GM23338 (cell line): ENCODE data around the gene GPC5. TPM values are rescaled to one million over a fixed set of nuclear protein-coding genes. Genes with fewer than 3 reads are reported as not detected.

Source experiments
- ATAC-seq: fragments of 200-7000 bp; cut with Tn5 transposase; 3 replicates; pipeline ENCODE4 v1.9.1; 2020
- DNase-seq: peaks from one replicate; pipeline ENCODE4 v3.0.0-alpha.2; 2015; ENCODE audit warnings: low spot score
- H2AFZ ChIP-seq: fragments of 200-600 bp; sonication (generic); 2 replicates; pipeline ENCODE4 v1.8.0; 2016; ENCODE audit warnings: antibody characterized with exemption, mild to moderate bottlenecking, moderate library complexity
- H3F3A ChIP-seq: fragments of 200-600 bp; sonication (generic); replicated peaks from 2 replicates; pipeline ENCODE4 v1.8.0; 2017; ENCODE audit warnings: antibody characterized with exemption, mixed run types, low read depth
- H3K27ac ChIP-seq: fragments of 200-600 bp; sonication (generic); 2 replicates; pipeline ENCODE4 v1.6.1; 2016; ENCODE audit warnings: low read depth
- H3K27me3 ChIP-seq: fragments of 200-600 bp; sonication (generic); 2 replicates; pipeline ENCODE4 v1.8.0; 2016; ENCODE audit warnings: mild to moderate bottlenecking, mixed run types, moderate library complexity; ENCODE audit not compliant: insufficient read depth
- H3K36me3 ChIP-seq: fragments of 200-600 bp; sonication (generic); 2 replicates; pipeline ENCODE4 v1.8.0; 2016; ENCODE audit warnings: mild to moderate bottlenecking; ENCODE audit not compliant: insufficient read depth
- H3K4me1 ChIP-seq: fragments of 200-600 bp; sonication (generic); 2 replicates; pipeline ENCODE4 v1.8.0; 2016; ENCODE audit warnings: mild to moderate bottlenecking, moderate library complexity; ENCODE audit not compliant: insufficient read depth
- H3K4me2 ChIP-seq: fragments of 200-600 bp; sonication (generic); 2 replicates; pipeline ENCODE4 v1.7.1; 2017; ENCODE audit warnings: mixed run types
- H3K4me3 ChIP-seq: fragments of 200-600 bp; sonication (generic); 2 replicates; pipeline ENCODE4 v1.6.1; 2016; ENCODE audit warnings: mixed run types
- H3K79me2 ChIP-seq: fragments of 200-600 bp; sonication (generic); replicated peaks from 2 replicates; pipeline ENCODE4 v1.8.0; 2017; ENCODE audit warnings: mild to moderate bottlenecking; ENCODE audit not compliant: insufficient read depth
- H3K9me2 ChIP-seq: fragments of 200-600 bp; sonication (generic); 2 replicates; pipeline ENCODE4 v1.8.0; 2017; ENCODE audit not compliant: insufficient read depth
- H4K20me1 ChIP-seq: fragments of 200-600 bp; sonication (generic); replicated peaks from 2 replicates; pipeline ENCODE4 v1.8.0; 2017; ENCODE audit warnings: mild to moderate bottlenecking; ENCODE audit not compliant: insufficient read depth
- H3K27ac Mint-ChIP-seq: 2 replicates; pipeline ENCODE4 v1.8.0; 2020; ENCODE audit warnings: inconsistent platforms, mild to moderate bottlenecking, moderate library complexity, mixed read lengths
- H3K27me3 Mint-ChIP-seq: 3 replicates; pipeline ENCODE4 v1.8.0; 2022; ENCODE audit warnings: low read depth, mild to moderate bottlenecking, moderate library complexity, mixed read lengths, inconsistent platforms; ENCODE audit not compliant: insufficient read depth, poor library complexity
- H3K36me3 Mint-ChIP-seq: 3 replicates; pipeline ENCODE4 v1.8.0; 2021; ENCODE audit warnings: low read depth, mild to moderate bottlenecking, inconsistent platforms, moderate library complexity, mixed read lengths
- H3K4me1 Mint-ChIP-seq: 3 replicates; pipeline ENCODE4 v1.8.0; 2020; ENCODE audit warnings: mild to moderate bottlenecking, inconsistent platforms, mixed read lengths
- H3K4me3 Mint-ChIP-seq: 3 replicates; pipeline ENCODE4 v1.8.0; 2021; ENCODE audit warnings: moderate library complexity, mild to moderate bottlenecking, inconsistent platforms, mixed read lengths
- H3K9me3 Mint-ChIP-seq: 3 replicates; pipeline ENCODE4 v1.8.0; 2020; ENCODE audit warnings: moderate library complexity, mild to moderate bottlenecking, inconsistent platforms, mixed read lengths
- CREB1 ChIP-seq: fragments of 250-450 bp; sonication (Bioruptor Pico); IDR thresholded peaks from 2 replicates; pipeline ENCODE4 v1.5.0; 2020; ENCODE audit warnings: low read depth, mild to moderate bottlenecking, moderate library complexity
- EZH2 ChIP-seq: fragments of 200-600 bp; sonication (generic); IDR thresholded peaks from one replicate; pipeline ENCODE4 v1.8.0; 2017; ENCODE audit warnings: antibody characterized with exemption, mild to moderate bottlenecking, low read depth; ENCODE audit not compliant: unreplicated experiment
- EZH2phosphoT487 ChIP-seq: fragments of 200-600 bp; sonication (generic); IDR thresholded peaks from one replicate; pipeline ENCODE4 v1.8.1; 2018; ENCODE audit warnings: antibody characterized with exemption; ENCODE audit not compliant: unreplicated experiment
- JUNB ChIP-seq: IDR thresholded peaks from one replicate; pipeline ENCODE4 v1.6.1; 2016; ENCODE audit warnings: antibody characterized with exemption; ENCODE audit not compliant: unreplicated experiment
- NANOG ChIP-seq: IDR thresholded peaks from 2 replicates; pipeline ENCODE4 v1.6.1; 2016; ENCODE audit warnings: antibody characterized with exemption, borderline replicate concordance
- POLR2AphosphoS5 ChIP-seq: IDR thresholded peaks from 2 replicates; pipeline ENCODE4 v1.6.1; 2016; ENCODE audit warnings: antibody characterized with exemption, low read depth
- STAT1 ChIP-seq: IDR thresholded peaks from one replicate; pipeline ENCODE4 v1.6.1; 2016; ENCODE audit warnings: antibody characterized with exemption; ENCODE audit not compliant: unreplicated experiment
- ZNF114 ChIP-seq: fragments of 250-450 bp; sonication (Bioruptor Pico); IDR thresholded peaks from 2 replicates; pipeline ENCODE4 v1.5.0; 2020; ENCODE audit warnings: mild to moderate bottlenecking, moderate library complexity
- ZNF331 ChIP-seq: fragments of 250-450 bp; sonication (Bioruptor Pico); IDR thresholded peaks from 2 replicates; pipeline ENCODE4 v1.5.0; 2020; ENCODE audit warnings: low read depth, mild to moderate bottlenecking, moderate library complexity
- polyA plus RNA-seq: library from polyadenylated mRNA; unstranded; fragments of >200 nt; fragmentation: Nextera tagmentation; extraction: Ambion mirVana; gene quantifications from 2 replicates; pipeline ENCODE4 v1.2.1, GENCODE V29; 2016
- total RNA-seq: library from RNA; depleted of rRNA; stranded (reverse); fragments of >200 nt; shearing (Covaris generic); gene quantifications from 2 replicates; pipeline ENCODE4 v1.2.3, GENCODE V29; 2014
- TF ChIP-seq, protein P1 (sequence below): IDR thresholded peaks from 2 replicates; pipeline ENCODE4 v1.6.1; 2016; ENCODE audit warnings: antibody characterized with exemption
- TF ChIP-seq, protein P2 (sequence below), 2 experiments: fragments of 200-600 bp in 1 of 2; sonication (generic) in 1 of 2; conservative IDR thresholded peaks; 2 replicates each; pipeline versions ENCODE4 v1.5.1 to v1.6.1; 2016 to 2017; ENCODE audit warnings: antibody characterized with exemption in 2 of 2, low read depth in 2 of 2, mild to moderate bottlenecking in 2 of 2, moderate library complexity in 1 of 2
- TF ChIP-seq, protein P3 (sequence below): fragments of 250-450 bp; sonication (Bioruptor Pico); IDR thresholded peaks from 2 replicates; pipeline ENCODE4 v1.5.0; 2020; ENCODE audit warnings: mild to moderate bottlenecking, moderate library complexity
- TF ChIP-seq, protein P4 (sequence below): IDR thresholded peaks from one replicate; pipeline ENCODE4 v1.6.1; 2018; ENCODE audit warnings: antibody characterized with exemption; ENCODE audit not compliant: unreplicated experiment

Gene GPC5
- total and polyA plus RNA-seq, 2 experiments from 2014 or later, result 0.95 to 1.1 TPM

DNA sequence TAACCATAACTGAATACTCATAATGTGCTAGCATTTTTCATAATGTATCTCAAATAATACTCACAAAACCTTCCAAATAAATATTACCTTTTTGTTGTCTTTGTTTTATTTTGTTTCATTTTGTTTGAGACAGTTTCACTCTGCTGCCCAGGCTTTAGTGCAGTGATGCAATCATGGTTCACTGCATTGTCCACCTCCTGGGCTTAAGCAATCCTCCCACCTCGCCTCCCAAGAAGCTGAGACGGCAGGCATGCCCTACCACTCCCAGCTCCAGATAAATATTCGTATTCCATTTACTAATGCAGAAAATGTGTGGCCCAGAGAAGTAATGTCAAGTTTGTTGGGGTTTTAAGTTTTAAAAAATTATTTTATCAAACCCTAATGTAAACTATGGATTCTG, 739.1 kb downstream of the GPC5 start:
- no peaks in the 10 kb centered on the region for H3K4me1 ChIP-seq
- no peaks in the 10 kb centered on the region for H4K20me1 ChIP-seq
- H3K36me3 ChIP-seq, result no peaks in the 10 kb centered on the region
- no peak overlapping the region for H3K4me3 Mint-ChIP-seq
- H3K79me2 ChIP-seq, result no peaks in the 10 kb centered on the region
- no peak overlapping the region for H2AFZ ChIP-seq
- peaks cover 2% of the 10 kb centered on the region for H3K27me3 Mint-ChIP-seq
- H3K4me2 ChIP-seq, result no peak overlapping the region
- no peaks in the 10 kb centered on the region for H3K27me3 ChIP-seq
- H3F3A ChIP-seq, result no peaks in the 10 kb centered on the region
- no peaks in the 10 kb centered on the region for H3K9me2 ChIP-seq
- H3K36me3 Mint-ChIP-seq, result no peaks in the 10 kb centered on the region
- H3K27ac ChIP-seq, result no peak overlapping the region
- no peak overlapping the region for H3K4me3 ChIP-seq
- no peak for DNase-seq
- H3K9me3 Mint-ChIP-seq, result no peaks in the 10 kb centered on the region
- ATAC-seq, result no peak
- H3K4me1 Mint-ChIP-seq, result no peaks in the 10 kb centered on the region
- TF ChIP-seq ZNF331 (CRISPR knock-in tag) (no peak), ZNF114 (no peak), NANOG (no peak), STAT1 (no peak), POLR2AphosphoS5 (no peak), EZH2 (no peak), CREB1 (CRISPR knock-in tag) (no peak), EZH2phosphoT487 (no peak), JUNB (no peak)
- TF ChIP-seq, protein P1, sequence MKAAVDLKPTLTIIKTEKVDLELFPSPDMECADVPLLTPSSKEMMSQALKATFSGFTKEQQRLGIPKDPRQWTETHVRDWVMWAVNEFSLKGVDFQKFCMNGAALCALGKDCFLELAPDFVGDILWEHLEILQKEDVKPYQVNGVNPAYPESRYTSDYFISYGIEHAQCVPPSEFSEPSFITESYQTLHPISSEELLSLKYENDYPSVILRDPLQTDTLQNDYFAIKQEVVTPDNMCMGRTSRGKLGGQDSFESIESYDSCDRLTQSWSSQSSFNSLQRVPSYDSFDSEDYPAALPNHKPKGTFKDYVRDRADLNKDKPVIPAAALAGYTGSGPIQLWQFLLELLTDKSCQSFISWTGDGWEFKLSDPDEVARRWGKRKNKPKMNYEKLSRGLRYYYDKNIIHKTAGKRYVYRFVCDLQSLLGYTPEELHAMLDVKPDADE, result no peak
- TF ChIP-seq, protein P2, sequence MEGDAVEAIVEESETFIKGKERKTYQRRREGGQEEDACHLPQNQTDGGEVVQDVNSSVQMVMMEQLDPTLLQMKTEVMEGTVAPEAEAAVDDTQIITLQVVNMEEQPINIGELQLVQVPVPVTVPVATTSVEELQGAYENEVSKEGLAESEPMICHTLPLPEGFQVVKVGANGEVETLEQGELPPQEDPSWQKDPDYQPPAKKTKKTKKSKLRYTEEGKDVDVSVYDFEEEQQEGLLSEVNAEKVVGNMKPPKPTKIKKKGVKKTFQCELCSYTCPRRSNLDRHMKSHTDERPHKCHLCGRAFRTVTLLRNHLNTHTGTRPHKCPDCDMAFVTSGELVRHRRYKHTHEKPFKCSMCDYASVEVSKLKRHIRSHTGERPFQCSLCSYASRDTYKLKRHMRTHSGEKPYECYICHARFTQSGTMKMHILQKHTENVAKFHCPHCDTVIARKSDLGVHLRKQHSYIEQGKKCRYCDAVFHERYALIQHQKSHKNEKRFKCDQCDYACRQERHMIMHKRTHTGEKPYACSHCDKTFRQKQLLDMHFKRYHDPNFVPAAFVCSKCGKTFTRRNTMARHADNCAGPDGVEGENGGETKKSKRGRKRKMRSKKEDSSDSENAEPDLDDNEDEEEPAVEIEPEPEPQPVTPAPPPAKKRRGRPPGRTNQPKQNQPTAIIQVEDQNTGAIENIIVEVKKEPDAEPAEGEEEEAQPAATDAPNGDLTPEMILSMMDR (conservative IDR thresholded peaks at IDR 0.05; ENCODE audit: low read depth in 2 of 2), result no peak
- TF ChIP-seq, protein P3, sequence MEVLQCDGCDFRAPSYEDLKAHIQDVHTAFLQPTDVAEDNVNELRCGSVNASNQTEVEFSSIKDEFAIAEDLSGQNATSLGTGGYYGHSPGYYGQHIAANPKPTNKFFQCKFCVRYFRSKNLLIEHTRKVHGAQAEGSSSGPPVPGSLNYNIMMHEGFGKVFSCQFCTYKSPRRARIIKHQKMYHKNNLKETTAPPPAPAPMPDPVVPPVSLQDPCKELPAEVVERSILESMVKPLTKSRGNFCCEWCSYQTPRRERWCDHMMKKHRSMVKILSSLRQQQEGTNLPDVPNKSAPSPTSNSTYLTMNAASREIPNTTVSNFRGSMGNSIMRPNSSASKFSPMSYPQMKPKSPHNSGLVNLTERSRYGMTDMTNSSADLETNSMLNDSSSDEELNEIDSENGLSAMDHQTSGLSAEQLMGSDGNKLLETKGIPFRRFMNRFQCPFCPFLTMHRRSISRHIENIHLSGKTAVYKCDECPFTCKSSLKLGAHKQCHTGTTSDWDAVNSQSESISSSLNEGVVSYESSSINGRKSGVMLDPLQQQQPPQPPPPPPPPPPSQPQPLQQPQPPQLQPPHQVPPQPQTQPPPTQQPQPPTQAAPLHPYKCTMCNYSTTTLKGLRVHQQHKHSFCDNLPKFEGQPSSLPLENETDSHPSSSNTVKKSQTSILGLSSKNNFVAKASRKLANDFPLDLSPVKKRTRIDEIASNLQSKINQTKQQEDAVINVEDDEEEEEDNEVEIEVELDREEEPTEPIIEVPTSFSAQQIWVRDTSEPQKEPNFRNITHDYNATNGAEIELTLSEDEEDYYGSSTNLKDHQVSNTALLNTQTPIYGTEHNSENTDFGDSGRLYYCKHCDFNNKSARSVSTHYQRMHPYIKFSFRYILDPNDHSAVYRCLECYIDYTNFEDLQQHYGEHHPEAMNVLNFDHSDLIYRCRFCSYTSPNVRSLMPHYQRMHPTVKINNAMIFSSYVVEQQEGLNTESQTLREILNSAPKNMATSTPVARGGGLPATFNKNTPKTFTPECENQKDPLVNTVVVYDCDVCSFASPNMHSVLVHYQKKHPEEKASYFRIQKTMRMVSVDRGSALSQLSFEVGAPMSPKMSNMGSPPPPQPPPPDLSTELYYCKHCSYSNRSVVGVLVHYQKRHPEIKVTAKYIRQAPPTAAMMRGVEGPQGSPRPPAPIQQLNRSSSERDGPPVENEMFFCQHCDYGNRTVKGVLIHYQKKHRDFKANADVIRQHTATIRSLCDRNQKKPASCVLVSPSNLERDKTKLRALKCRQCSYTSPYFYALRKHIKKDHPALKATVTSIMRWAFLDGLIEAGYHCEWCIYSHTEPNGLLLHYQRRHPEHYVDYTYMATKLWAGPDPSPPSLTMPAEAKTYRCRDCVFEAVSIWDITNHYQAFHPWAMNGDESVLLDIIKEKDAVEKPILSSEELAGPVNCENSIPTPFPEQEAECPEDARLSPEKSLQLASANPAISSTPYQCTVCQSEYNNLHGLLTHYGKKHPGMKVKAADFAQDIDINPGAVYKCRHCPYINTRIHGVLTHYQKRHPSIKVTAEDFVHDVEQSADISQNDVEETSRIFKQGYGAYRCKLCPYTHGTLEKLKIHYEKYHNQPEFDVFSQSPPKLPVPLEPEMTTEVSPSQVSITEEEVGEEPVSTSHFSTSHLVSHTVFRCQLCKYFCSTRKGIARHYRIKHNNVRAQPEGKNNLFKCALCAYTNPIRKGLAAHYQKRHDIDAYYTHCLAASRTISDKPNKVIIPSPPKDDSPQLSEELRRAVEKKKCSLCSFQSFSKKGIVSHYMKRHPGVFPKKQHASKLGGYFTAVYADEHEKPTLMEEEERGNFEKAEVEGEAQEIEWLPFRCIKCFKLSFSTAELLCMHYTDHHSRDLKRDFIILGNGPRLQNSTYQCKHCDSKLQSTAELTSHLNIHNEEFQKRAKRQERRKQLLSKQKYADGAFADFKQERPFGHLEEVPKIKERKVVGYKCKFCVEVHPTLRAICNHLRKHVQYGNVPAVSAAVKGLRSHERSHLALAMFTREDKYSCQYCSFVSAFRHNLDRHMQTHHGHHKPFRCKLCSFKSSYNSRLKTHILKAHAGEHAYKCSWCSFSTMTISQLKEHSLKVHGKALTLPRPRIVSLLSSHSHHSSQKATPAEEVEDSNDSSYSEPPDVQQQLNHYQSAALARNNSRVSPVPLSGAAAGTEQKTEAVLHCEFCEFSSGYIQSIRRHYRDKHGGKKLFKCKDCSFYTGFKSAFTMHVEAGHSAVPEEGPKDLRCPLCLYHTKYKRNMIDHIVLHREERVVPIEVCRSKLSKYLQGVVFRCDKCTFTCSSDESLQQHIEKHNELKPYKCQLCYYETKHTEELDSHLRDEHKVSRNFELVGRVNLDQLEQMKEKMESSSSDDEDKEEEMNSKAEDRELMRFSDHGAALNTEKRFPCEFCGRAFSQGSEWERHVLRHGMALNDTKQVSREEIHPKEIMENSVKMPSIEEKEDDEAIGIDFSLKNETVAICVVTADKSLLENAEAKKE, result no peak
- TF ChIP-seq, protein P4, sequence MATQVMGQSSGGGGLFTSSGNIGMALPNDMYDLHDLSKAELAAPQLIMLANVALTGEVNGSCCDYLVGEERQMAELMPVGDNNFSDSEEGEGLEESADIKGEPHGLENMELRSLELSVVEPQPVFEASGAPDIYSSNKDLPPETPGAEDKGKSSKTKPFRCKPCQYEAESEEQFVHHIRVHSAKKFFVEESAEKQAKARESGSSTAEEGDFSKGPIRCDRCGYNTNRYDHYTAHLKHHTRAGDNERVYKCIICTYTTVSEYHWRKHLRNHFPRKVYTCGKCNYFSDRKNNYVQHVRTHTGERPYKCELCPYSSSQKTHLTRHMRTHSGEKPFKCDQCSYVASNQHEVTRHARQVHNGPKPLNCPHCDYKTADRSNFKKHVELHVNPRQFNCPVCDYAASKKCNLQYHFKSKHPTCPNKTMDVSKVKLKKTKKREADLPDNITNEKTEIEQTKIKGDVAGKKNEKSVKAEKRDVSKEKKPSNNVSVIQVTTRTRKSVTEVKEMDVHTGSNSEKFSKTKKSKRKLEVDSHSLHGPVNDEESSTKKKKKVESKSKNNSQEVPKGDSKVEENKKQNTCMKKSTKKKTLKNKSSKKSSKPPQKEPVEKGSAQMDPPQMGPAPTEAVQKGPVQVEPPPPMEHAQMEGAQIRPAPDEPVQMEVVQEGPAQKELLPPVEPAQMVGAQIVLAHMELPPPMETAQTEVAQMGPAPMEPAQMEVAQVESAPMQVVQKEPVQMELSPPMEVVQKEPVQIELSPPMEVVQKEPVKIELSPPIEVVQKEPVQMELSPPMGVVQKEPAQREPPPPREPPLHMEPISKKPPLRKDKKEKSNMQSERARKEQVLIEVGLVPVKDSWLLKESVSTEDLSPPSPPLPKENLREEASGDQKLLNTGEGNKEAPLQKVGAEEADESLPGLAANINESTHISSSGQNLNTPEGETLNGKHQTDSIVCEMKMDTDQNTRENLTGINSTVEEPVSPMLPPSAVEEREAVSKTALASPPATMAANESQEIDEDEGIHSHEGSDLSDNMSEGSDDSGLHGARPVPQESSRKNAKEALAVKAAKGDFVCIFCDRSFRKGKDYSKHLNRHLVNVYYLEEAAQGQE, result no peak
- H3K27ac Mint-ChIP-seq, result no peak overlapping the region
